ENCODE measurements around the gene DSCAML1.

DSCAML1 gene

DNA sequence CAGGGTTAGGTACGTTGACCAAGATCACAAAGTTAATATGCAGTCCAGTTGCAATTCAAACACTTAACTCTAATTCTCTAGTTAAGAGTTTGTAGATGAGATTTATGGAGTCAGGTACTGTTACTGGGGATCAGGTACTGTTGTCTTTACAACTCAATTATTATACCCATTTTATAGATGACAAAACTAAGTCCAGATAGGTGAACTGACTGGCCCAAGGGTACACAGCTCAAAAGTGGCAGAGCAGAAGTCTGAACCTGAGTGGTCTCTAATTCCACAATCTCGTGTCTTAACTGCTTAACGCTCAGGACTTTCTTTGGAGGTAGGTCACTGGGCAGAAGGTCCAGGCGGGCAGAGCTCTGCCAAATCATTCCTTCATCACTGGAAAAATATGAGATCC, 77.5 kb downstream of the DSCAML1 start:
- H3K9ac ChIP-seq (ENCODE audit: low read depth, low read length, poor library complexity), result no peak overlapping the region
- WGBS, 2 donors (ENCODE audit: extremely low coverage in 2 of 2, insufficient read length in 2 of 2, insufficient replicate concordance in 1 of 2), result no CpG with 5 or more reads among the region's 4 CpGs

DNA sequence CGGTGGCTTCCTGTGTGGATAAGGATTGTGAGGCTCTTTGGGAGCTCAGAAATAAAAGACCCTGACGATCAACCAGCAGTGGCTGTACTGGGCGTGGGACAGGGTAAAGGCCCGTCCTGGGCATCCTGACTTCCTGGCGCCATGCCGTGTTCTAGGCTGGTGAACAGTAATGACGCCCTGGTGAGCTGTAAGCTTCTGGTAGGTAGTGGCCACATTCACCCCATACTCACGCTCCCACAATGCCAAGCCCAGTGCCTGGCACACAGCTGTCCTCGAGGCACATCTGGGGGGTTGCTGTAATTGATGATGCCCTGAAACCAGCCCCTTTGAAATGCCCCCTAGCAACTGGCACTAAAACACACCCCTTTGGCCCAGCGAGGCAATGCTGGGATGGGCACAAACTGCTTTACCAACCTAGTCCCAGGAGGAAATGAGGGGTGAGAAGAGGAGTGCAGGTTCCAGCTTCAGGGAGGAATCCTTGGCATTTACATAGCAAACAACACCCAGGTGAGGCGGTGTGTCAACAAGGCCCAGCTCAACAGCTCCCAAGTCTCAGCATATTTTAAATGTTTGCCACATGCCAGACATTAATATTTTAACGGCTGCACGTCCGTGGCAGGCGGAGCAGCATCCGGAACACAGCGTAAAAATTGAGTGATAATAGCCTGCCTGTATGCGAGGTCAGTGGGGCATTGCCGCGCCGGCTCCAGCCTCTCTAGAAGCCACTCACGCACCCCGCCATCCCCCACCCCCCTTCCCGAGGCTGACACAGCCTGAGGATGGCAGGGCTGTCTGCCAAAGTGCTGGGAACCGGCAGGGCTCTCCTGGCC, 79.3 kb downstream of the DSCAML1 start:
- no peaks in the 10 kb centered on the region for H3K79me1 ChIP-seq (ENCODE audit: low read depth, low read length)
- H3K4ac ChIP-seq (ENCODE audit: low read length), result no peak overlapping the region
- peak overlapping the region; percentile 51 for H2BK12ac ChIP-seq (ENCODE audit: low read length)
- no peaks in the 10 kb centered on the region for H3K9me3 ChIP-seq (replicated peaks in 1 of 2; ENCODE audit: control insufficient read depth in 2 of 2, insufficient read depth in 1 of 2, low read depth in 1 of 2, low read length in 2 of 2)
- peak overlapping the region; percentile 9 for H4K91ac ChIP-seq (ENCODE audit: low read depth, low read length, poor library complexity)
- peaks cover 0 to 83% (median 0%) of the 10 kb centered on the region in 3 experiments for H3K27me3 ChIP-seq (ENCODE audit: control insufficient read depth in 3 of 3, insufficient read depth in 3 of 3, low read depth in 1 of 3, low read length in 3 of 3)
- H2BK15ac ChIP-seq (ENCODE audit: low read length), result peak overlapping the region; percentile 71
- no peak overlapping the region for H3K4me3 ChIP-seq (ENCODE audit: low read length in 2 of 2)
- no peak for DNase-seq (ENCODE audit: low spot score)
- no peak overlapping the region for H4K8ac ChIP-seq (ENCODE audit: low read depth, low read length)
- H2BK5ac ChIP-seq (ENCODE audit: low read length), result no peak overlapping the region
- no peak overlapping the region for H3K23ac ChIP-seq (ENCODE audit: low read depth, low read length, poor library complexity)
- H2AK5ac ChIP-seq (ENCODE audit: low read depth, low read length), result peak overlapping the region; percentile 73
- H3K4me2 ChIP-seq (ENCODE audit: insufficient read depth, low read length, poor library complexity, severe bottlenecking), result no peak overlapping the region
- peak overlapping the region; percentile 80 for H3K18ac ChIP-seq (ENCODE audit: low read length)
- no peak overlapping the region for H2AFZ ChIP-seq (ENCODE audit: low read length)
- H3K9ac ChIP-seq (ENCODE audit: low read depth, low read length, poor library complexity), result peak overlapping the region; percentile 5
- peaks cover 2 to 31% of the 10 kb centered on the region in 2 donors for H3K4me1 ChIP-seq (ENCODE audit: control insufficient read depth in 2 of 2, insufficient read depth in 1 of 2, low read depth in 1 of 2, low read length in 2 of 2)
- H2BK120ac ChIP-seq (ENCODE audit: low read depth, low read length), result no peak overlapping the region
- H3K27ac ChIP-seq (replicated peaks; ENCODE audit: low read length), result no peak overlapping the region
- no peaks in the 10 kb centered on the region for H3K36me3 ChIP-seq (replicated peaks in 1 of 2; ENCODE audit: control insufficient read depth in 2 of 2, insufficient read depth in 2 of 2, low read length in 2 of 2)
- WGBS, 2 donors (ENCODE audit: extremely low coverage in 2 of 2, insufficient read length in 2 of 2, insufficient replicate concordance in 1 of 2), result no CpG with 5 or more reads among the region's 25 CpGs
- peak overlapping the region; percentile 32 for H3K14ac ChIP-seq (ENCODE audit: low read length)

More for the DNA sequence above, 77.5 kb downstream of the DSCAML1 start:
- Histone ChIP-seq H2BK15ac (ENCODE audit: low read length) (no peak overlapping the region), H3K9me3 (replicated peaks in 1 of 2; ENCODE audit: control insufficient read depth in 2 of 2, insufficient read depth in 1 of 2, low read depth in 1 of 2, low read length in 2 of 2) (no peaks in the 10 kb centered on the region), H3K18ac (ENCODE audit: low read length) (no peak overlapping the region), H3K14ac (ENCODE audit: low read length) (no peak overlapping the region), H3K27me3 (ENCODE audit: control insufficient read depth in 3 of 3, insufficient read depth in 3 of 3, low read depth in 1 of 3, low read length in 3 of 3) (peaks cover 0 to 84% (median 0%) of the 10 kb centered on the region in 3 experiments), H3K27ac (replicated peaks; ENCODE audit: low read length) (peak overlapping the region; percentile 72), H3K4ac (ENCODE audit: low read length) (no peak overlapping the region), H2AK5ac (ENCODE audit: low read depth, low read length) (no peak overlapping the region), H3K4me2 (ENCODE audit: insufficient read depth, low read length, poor library complexity, severe bottlenecking) (peak overlapping the region; percentile 36), H2BK12ac (ENCODE audit: low read length) (no peak overlapping the region), H3K4me3 (ENCODE audit: low read length in 2 of 2) (no peak overlapping the region), H2AFZ (ENCODE audit: low read length) (no peak overlapping the region), H3K36me3 (replicated peaks in 1 of 2; ENCODE audit: control insufficient read depth in 2 of 2, insufficient read depth in 2 of 2, low read length in 2 of 2) (no peaks in the 10 kb centered on the region), H4K91ac (ENCODE audit: low read depth, low read length, poor library complexity) (no peak overlapping the region), H3K4me1 (ENCODE audit: control insufficient read depth in 2 of 2, insufficient read depth in 1 of 2, low read depth in 1 of 2, low read length in 2 of 2) (peaks cover 9 to 40% of the 10 kb centered on the region in 2 donors), H4K8ac (ENCODE audit: low read depth, low read length) (no peak overlapping the region), H3K79me1 (ENCODE audit: low read depth, low read length) (no peaks in the 10 kb centered on the region), H2BK120ac (ENCODE audit: low read depth, low read length) (no peak overlapping the region), H2BK5ac (ENCODE audit: low read length) (no peak overlapping the region), H3K23ac (ENCODE audit: low read depth, low read length, poor library complexity) (no peak overlapping the region)
- no peak for DNase-seq (ENCODE audit: low spot score)

DNA sequence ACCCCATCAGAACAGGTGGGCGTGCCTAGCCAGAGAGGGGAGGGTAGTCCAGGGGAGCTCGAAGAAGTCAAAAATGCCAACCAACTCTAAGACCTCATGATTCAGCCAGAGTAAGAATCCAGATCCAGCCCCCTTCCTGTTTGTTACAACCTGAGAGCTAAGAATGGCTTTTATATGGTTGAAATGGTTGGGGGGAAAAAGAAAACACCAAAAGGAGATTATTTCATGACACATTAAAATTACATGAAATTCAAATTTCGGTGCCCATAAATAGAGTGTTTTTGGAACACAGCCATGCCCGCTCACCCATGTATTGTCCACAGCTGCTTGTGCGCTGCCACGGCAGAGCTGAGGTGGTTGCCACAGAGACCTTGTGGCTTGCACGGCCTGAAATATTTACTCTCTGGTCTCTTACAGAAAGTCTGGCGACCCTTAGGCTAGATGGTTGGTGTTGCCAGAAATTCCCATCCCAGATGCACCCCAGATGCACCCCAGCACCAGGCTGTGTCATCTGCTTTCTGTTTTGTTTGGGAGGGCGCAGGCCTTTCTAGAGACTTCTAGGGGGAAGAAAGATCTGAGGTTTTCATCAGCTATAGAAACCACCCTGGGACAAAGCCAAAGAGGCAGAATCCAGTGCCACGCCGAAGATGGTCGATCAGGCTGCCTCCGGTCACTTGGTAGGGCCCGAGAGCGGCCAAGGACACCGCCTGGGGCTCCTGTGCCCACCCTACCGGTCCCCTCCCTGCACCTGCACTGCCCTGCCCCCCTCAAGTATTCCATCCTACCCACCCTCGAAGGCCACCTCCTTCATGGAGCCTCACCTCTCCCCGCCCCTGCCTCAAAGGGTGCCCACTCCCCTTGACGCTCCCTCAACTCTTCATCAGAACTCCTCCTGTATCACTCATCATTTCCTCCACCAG, 80.2 kb downstream of the DSCAML1 start:
- no peak overlapping the region for H4K91ac ChIP-seq (ENCODE audit: low read depth, low read length, poor library complexity)
- no peak overlapping the region for H3K9ac ChIP-seq (ENCODE audit: low read depth, low read length, poor library complexity)
- no peak overlapping the region for H3K4me2 ChIP-seq (ENCODE audit: insufficient read depth, low read length, poor library complexity, severe bottlenecking)
- no peak overlapping the region for H2BK120ac ChIP-seq (ENCODE audit: low read depth, low read length)
- peaks cover 2 to 32% of the 10 kb centered on the region in 2 donors for H3K4me1 ChIP-seq (ENCODE audit: control insufficient read depth in 2 of 2, insufficient read depth in 1 of 2, low read depth in 1 of 2, low read length in 2 of 2)
- H3K4me3 ChIP-seq (ENCODE audit: low read length in 2 of 2), result no peak overlapping the region
- H3K9me3 ChIP-seq (replicated peaks in 1 of 2; ENCODE audit: control insufficient read depth in 2 of 2, insufficient read depth in 1 of 2, low read depth in 1 of 2, low read length in 2 of 2), result no peaks in the 10 kb centered on the region
- no peak overlapping the region for H3K14ac ChIP-seq (ENCODE audit: low read length)
- H3K36me3 ChIP-seq (replicated peaks in 1 of 2; ENCODE audit: control insufficient read depth in 2 of 2, insufficient read depth in 2 of 2, low read length in 2 of 2), result no peaks in the 10 kb centered on the region
- H3K23ac ChIP-seq (ENCODE audit: low read depth, low read length, poor library complexity), result no peak overlapping the region
- no peak overlapping the region for H2AFZ ChIP-seq (ENCODE audit: low read length)
- WGBS, 2 donors (ENCODE audit: extremely low coverage in 2 of 2, insufficient read length in 2 of 2, insufficient replicate concordance in 1 of 2), result no CpG with 5 or more reads among the region's 20 CpGs
- no peak overlapping the region for H4K8ac ChIP-seq (ENCODE audit: low read depth, low read length)
- H2BK5ac ChIP-seq (ENCODE audit: low read length), result no peak overlapping the region
- H3K18ac ChIP-seq (ENCODE audit: low read length), result peak overlapping the region; percentile 3
- no peaks in the 10 kb centered on the region for H3K79me1 ChIP-seq (ENCODE audit: low read depth, low read length)
- H3K27me3 ChIP-seq (ENCODE audit: control insufficient read depth in 3 of 3, insufficient read depth in 3 of 3, low read depth in 1 of 3, low read length in 3 of 3), result peaks cover 0 to 80% (median 0%) of the 10 kb centered on the region in 3 experiments
- H3K27ac ChIP-seq (replicated peaks; ENCODE audit: low read length), result no peak overlapping the region
- no peak overlapping the region for H2AK5ac ChIP-seq (ENCODE audit: low read depth, low read length)
- no peak overlapping the region for H2BK12ac ChIP-seq (ENCODE audit: low read length)
- H2BK15ac ChIP-seq (ENCODE audit: low read length), result peak overlapping the region; percentile 71
- DNase-seq (ENCODE audit: low spot score), result no peak
- H3K4ac ChIP-seq (ENCODE audit: low read length), result no peak overlapping the region

DNA sequence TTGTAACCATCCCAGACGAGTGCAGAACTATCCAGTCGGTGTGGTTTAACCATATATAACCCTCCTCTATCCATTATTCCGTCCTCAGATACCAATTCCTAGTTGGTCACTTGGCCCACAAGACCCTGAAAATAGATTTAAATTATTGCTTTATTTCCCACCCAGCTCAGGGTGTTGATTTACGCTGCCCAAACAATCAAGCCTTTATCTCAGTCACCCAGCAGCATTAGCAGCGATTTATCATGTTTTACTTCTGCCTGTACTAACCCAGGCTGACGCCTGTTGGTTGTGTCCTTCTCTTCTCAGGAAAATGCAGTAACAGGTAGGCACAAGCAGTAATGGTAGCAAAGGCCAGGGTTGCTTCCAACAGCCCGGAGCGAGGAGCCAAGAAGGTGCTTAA, 81.2 kb downstream of the DSCAML1 start:
- Histone ChIP-seq H3K4ac (ENCODE audit: low read length) (no peak overlapping the region), H3K18ac (ENCODE audit: low read length) (peak overlapping the region; percentile 40), H4K8ac (ENCODE audit: low read depth, low read length) (no peak overlapping the region), H3K27ac (replicated peaks; ENCODE audit: low read length) (no peak overlapping the region), H3K27me3 (ENCODE audit: control insufficient read depth in 3 of 3, insufficient read depth in 3 of 3, low read depth in 1 of 3, low read length in 3 of 3) (peaks cover 0 to 83% (median 0%) of the 10 kb centered on the region in 3 experiments), H3K9ac (ENCODE audit: low read depth, low read length, poor library complexity) (peak overlapping the region; percentile 33), H3K9me3 (replicated peaks in 1 of 2; ENCODE audit: control insufficient read depth in 2 of 2, insufficient read depth in 1 of 2, low read depth in 1 of 2, low read length in 2 of 2) (no peaks in the 10 kb centered on the region), H2BK5ac (ENCODE audit: low read length) (no peak overlapping the region), H3K4me1 (ENCODE audit: control insufficient read depth in 2 of 2, insufficient read depth in 1 of 2, low read depth in 1 of 2, low read length in 2 of 2) (peaks cover 2 to 30% of the 10 kb centered on the region in 2 donors), H2BK120ac (ENCODE audit: low read depth, low read length) (no peak overlapping the region), H3K4me3 (ENCODE audit: low read length in 2 of 2) (no peak overlapping the region), H2AK5ac (ENCODE audit: low read depth, low read length) (peak overlapping the region; percentile 20), H2BK12ac (ENCODE audit: low read length) (no peak overlapping the region), H2BK15ac (ENCODE audit: low read length) (no peak overlapping the region), H3K23ac (ENCODE audit: low read depth, low read length, poor library complexity) (no peak overlapping the region), H3K36me3 (replicated peaks in 1 of 2; ENCODE audit: control insufficient read depth in 2 of 2, insufficient read depth in 2 of 2, low read length in 2 of 2) (no peaks in the 10 kb centered on the region), H3K79me1 (ENCODE audit: low read depth, low read length) (no peaks in the 10 kb centered on the region), H3K4me2 (ENCODE audit: insufficient read depth, low read length, poor library complexity, severe bottlenecking) (no peak overlapping the region), H4K91ac (ENCODE audit: low read depth, low read length, poor library complexity) (no peak overlapping the region), H3K14ac (ENCODE audit: low read length) (no peak overlapping the region), H2AFZ (ENCODE audit: low read length) (no peak overlapping the region)
- no peak for DNase-seq (ENCODE audit: low spot score)
- WGBS, 2 donors (ENCODE audit: extremely low coverage in 2 of 2, insufficient read length in 2 of 2, insufficient replicate concordance in 1 of 2), result no CpG with 5 or more reads among the region's 8 CpGs
